GM18520 (cell line): Measurements from ENCODE around the gene HOXD12.
A peak's percentile ranks its signal among the peaks of the same experiment; 100 is the strongest.

Source experiments
- ATAC-seq: cut with Tn5 transposase; IDR thresholded peaks from one replicate; pipeline ENCODE4 v1.9.1; 2021; ENCODE audit not compliant: unreplicated experiment

Gene HOXD12

DNA sequence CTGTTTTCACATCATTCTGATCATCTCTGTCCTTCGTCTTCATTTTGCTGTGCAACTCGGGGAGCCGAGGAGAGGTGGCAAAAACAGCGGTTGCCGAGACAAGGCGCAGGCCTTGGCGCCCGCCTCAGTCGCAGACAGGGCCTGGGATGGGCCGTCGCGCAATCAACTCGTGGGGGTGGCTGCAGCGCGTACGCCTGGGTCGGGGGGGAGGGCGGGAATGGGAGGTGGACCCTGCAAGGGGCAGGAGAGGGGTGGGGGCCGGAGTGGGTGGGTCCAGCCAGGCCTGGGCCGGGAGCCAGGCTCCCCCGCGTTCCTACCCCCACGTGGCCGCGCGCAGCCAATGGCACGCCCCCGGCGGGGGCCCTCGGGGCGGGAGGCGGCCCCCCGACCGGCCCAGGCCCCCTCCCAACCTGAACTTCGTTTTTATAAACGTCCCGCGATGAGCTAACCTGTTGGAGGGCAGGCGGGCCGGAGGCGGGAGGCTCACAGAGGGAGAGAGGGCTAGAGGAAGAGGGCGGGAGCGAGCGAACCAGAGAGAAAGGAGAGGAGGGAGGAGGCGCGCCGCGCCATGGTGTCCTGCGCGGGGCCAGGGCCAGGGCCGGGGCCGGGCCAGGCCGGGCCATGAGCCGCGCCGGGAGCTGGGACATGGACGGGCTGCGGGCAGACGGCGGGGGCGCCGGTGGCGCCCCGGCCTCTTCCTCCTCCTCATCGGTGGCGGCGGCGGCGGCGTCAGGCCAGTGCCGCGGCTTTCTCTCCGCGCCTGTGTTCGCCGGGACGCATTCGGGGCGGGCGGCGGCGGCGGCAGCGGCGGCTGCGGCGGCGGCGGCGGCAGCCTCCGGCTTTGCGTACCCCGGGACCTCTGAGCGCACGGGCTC, 7.1 kb upstream of the HOXD12 start, which contains the start of gene HOXD13:
HOXD13 (plus strand) TSS at position 452 of the 875 bp plus-strand sequence; CDS start at position 622, 170 bp downstream.
- no peak for ATAC-seq

DNA sequence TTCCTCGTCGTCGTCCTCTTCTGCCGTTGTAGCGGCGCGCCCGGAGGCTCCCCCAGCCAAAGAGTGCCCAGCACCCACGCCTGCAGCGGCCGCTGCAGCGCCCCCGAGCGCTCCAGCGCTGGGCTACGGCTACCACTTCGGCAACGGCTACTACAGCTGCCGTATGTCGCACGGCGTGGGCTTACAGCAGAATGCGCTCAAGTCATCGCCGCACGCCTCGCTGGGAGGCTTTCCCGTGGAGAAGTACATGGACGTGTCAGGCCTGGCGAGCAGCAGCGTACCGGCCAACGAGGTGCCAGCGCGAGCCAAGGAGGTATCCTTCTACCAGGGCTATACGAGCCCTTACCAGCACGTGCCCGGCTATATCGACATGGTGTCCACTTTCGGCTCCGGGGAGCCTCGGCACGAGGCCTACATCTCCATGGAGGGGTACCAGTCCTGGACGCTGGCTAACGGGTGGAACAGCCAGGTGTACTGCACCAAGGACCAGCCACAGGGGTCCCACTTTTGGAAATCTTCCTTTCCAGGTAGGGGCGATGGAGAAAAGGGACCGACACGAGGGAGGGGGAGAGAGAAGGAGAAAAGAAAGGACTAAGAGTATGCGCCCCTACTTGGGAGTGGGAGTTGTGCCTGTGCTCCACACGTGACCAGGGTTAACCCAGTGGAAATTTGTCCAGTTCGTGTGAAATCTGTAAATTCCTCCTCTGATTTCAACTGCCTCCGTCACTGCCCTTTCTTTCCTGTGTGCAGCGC, 6.3 kb upstream of the HOXD12 start:
- no peak for ATAC-seq

DNA sequence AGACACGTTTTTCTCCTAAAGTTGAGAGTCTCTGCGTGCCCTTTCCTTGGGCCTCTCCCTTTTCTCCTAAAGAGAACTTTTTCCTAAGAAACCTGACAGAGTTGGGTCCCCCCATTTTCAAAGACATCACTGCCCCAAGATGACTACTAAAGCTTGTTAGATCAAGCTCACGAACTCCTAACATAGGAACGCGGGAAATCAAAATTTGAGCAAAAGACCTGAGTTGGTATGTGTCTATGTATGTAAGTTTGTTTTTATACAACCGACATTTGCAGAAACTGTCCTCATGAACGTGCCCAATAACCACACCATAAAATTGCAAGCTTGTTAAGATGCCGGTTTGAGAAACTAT, 5.7 kb upstream of the HOXD12 start:
- no peak for ATAC-seq

DNA sequence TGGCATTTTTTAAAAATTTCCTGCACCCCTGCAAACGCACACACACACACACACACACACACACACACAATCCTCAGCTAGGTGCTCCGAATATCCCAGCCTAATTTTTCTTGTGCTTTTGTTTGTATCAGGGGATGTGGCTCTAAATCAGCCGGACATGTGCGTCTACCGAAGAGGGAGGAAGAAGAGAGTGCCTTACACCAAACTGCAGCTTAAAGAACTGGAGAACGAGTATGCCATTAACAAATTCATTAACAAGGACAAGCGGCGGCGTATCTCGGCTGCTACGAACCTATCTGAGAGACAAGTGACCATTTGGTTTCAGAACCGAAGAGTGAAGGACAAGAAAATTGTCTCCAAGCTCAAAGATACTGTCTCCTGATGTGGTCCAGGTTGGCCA, 5.2 kb upstream of the HOXD12 start:
- no peak for ATAC-seq

DNA sequence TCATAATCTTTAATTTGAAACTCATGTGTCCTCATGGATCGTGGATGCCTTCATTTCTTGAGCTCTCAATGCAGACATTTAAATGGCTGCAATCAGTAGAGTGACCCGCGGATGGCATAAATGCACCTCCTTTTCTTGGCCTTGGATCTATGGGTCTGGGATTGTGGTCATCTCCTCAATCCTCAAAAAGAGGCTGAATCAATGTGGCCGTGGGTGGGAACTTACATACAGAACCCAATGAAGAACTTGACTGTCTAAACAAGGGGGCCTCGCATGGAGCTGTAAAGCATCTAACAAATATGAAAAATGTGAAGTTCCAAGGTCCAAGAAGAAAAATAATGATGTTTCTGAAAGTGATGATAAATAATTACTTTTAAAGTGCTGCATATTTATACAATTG, 4.2 kb upstream of the HOXD12 start:
- no peak for ATAC-seq

DNA sequence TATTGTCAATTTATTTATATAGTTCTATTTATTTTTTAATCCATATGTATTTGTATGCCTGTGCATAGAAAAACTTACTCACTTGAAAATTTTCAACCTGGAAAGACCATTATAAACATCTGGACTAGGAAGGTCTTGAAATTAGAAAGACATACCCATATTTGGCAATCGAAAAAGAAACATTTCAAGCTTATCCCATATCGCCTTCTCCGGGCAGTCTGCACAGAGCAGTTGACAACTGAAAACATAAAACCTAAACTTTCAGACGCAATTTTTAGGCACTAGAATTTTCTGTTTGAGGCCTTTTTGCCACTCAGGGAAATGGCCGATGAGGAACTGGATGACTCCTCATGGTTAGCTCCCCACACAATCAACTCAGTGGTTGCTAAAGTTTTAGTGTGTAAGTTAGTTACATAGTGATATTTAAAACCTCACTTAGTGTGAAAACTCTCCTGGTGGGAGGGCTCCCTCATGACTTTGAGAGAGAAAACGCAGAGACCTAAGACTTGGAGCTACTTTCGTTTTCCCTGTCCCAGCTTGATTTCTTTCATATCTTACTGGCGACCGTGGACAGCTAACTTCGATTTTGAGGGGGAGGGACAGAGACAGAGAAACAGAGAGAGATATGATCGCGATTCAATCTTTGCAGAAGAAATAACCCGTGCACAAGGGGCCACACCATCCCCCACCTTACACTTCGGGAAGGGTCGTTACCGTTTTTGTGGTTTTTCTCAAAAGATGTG, 3.2 kb upstream of the HOXD12 start:
- ATAC-seq, result no peak

DNA sequence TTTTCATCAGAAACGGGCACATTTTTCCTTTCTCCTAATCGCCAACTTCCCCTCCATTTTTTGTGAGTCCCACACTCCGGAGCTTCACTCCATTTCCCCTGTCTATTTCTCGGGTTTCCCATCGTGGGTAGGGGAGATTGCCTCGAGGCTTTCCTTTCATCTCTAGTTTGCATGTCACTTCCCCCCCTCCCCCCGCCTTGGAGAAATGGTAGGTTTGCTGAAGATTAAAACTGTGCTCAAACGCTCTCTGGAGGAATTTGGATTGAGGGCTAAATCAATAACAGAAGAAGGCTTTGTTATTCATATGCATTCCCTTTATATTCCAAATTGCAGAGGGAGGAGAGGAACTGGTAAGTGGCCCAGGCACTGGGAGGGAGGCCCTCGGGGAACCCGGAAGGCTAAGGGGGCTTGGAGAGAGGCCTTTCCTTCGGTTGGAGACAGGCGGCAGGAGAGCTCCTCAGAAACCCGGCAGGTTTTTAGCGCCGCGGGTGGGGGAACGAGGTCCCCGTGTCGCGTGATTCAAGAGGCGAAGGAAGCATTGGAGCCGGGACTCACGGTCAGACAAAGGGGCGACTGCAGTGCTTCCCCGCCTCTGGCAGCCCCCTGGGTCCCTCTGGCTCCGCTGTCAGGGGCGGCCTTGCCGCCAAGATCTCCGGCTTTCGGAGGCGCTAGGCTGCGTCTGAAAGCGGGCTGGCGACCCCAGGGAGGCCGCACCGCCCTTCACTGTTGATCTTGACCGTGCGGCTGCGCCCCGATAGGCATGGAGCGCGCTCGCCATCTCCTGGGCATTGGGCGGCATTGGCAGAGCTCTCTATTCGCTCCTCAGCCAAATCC, 2.4 kb upstream of the HOXD12 start:
- ATAC-seq, result peak; percentile 64

DNA sequence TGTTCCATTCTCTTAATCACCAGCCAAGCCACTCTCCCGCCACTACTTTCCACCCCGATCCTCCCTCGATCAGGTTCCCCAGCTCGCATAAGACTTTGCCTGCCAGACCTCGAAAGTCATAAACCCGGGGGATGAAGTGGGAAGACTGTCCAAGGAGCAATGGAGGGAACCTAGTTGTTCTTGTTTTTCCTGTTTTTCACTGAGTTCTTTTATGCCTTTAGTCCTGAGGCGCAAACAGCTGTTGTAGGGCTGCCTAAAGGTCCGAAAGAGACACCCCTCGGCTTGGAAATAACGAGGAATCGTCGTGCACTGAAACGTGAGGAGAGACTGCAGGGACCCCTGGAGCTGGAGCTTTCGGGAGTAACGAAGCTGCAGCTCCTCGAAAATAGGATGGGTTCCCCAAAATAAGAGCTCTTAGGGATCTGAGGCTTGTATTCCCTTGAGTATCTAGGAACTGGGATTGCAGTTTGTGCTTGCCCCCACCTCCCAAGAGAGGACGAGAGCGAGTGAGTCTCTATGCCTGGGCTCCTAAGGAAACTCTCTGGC, 1.7 kb upstream of the HOXD12 start:
- ATAC-seq, result no peak

DNA sequence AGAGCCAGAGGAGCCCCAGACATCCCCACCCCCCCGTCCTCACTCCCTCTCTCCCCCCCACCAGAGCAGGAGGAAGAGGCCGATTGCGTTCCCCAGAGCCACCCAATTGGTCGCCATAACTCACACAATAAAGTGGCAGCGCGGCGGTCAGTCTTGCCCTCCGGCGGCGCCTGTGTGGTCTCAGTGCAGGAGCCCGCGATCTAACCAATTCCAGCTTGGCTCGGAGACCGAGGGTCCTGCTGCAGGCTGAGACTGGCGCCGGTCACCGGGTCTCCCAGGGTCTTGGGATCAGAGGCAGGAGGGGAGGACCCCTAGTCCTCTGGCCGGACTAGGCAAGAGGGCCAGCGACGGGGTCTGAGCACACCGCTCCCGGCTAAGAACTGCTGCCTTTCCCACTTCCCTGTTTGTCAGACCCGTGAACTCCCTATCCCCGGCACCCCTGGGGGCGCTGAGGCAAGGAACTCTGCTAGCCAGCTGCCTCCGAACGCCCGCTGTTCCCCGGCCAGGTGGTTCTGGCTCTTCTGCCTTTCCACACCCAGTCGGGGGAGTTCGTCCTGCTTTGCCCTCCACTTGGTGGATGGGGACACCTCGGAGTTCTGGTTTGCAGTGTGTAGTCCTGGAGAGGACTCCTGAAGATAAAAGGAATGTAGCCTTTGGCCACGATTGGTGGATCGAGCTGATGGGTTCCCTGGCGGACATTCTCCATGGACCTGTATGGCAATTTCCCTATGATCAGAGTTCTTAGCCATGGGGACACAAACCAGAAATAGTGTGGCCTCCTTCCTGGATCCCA, 1.0 kb upstream of the HOXD12 start:
- no peak for ATAC-seq

DNA sequence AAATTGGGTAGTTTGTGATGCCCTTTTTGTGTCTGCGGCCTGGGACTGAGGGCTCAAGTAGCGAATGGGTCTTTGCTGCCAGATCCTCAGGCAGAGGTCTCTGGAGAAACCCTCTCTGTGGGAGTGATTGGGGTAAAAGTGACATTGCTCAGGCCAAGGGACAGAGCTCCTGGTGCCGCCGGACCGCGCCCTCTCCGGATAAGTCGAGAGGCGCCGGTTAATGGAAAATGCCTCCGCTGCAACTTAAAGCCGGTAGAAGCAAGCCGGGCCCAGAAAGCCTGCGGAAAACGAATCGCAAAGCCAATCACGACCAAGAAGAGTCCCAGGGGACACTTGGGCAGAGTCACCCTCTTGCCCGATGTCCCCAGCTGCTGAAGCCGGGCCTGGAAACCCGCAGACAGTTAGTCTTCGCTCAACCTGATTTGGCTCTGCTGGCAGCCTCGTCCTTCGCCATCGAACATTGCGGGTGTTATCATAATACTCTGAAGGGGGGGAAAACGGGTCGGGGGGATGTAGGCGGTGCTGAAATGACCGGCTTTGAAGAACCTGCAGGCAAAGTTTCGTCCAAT, 352 bp upstream of the HOXD12 start:
- no peak for ATAC-seq

DNA sequence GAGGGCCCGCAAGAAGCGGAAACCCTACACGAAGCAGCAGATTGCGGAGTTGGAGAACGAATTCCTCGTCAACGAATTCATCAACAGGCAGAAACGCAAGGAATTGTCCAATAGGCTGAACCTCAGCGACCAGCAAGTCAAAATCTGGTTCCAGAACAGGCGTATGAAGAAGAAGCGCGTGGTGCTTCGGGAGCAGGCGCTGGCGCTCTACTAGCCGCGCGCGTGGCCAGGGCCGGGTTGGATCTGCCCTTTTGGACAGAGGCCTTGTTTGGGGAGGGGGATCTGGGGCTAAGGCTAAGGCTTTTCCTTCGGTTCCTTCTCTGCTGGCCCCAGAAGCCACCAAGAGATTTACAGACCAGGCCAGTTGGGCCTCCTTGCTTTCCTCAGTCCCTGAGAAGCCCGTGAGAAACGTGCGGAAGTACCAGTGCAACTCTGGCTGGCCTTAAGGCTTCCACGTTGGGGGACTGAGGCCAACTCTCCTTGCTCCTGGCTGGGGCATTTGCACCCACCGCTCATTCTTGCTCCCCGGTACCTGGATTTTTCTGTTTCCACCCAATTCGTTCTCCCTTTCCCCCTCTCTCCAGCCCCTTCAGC, 1.0 kb downstream of the HOXD12 start:
- ATAC-seq, result no peak

DNA sequence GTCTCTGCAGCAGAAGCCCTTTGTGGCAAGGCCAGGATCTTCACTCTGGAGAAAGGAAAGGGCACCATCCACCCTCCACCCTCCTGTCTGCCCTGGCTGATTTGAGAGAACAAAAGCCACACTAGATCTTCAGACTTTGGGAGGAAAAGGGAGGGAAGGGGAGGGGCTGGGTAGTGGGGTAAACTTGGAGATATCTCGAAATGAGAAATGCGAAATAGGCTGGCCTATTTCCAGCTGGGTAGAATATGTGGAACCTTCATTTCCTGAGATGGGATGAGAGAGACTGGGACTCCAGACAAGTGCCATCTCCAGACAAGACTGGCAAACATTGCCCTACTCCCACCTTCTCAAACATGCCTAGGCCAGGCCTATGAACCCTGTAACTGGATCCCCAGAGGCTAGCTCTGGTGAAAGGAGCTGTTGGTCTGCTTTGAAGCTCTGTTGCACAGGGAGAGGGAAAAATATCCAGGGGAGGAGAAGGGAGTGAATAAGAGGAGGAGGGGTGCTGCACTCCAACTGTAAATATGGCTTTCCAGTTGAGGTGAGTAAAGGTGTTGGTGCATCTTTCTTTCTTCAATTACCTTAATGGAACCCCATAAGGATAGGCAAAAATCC, 1.7 kb downstream of the HOXD12 start:
- ATAC-seq, result no peak

DNA sequence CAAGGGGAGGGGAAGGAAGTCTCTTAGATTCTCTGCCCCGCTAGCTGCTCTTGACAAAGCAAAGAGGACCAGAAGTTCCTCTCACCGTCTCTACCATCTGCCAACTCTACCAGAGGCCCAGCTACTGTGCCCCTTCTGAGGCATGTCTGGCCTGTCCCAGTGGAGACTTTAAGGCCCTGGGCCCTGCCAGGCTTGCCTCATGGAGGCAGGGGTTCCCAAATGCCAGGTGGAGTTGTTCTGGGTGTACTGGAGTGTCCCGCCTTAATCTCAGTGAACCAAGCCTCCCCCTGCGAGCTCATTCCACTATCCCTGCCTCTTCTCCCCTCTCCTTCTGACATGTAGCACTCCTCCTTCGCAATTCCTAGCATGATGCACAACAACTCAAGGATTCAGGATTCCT, 2.2 kb downstream of the HOXD12 start:
- ATAC-seq, result no peak

DNA sequence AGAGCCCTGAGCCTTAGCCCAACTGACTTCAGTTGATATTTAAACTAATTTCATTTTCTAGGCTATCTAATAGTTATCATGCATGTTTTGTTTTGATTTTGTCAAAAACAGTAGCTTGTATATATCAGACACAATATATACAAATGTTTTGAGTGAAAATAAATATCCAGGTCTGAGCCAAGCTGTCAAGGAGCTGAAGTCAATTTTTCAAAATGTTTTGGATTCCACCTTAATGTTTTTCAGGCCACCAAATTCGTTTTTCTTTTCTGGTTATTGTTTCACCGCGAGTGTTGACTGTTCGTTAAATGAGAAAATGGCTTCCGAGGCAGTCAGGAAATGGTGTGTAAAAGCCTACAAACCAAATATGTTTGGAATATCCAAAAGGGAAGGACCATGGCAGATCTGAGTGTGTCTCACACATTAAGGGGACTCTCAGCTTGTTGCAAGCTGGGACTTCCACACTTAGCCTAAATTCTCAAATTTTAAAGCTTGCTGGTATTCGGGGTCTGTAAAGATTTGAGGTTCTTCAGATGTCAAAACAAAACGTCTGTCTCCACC, 2.8 kb downstream of the HOXD12 start:
- ATAC-seq, result no peak

DNA sequence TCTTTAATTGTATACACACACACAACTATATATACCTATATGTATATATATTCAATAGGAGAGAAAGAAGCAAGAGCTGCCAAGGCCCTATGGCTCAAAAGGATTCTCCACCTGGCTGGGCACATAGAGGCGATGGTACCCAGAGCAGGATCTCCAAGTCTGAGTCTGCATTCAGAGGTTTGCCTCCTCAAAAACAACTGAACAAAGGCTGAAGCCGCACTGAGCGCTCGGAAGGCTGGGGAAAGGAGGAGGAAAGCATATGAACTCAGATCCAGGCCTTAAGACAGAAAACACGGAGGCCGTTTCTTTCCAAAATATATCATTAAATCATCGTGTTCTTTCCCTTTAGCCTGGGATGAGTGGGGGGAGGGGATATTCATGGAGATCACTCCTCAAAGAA, 3.6 kb downstream of the HOXD12 start:
- no peak for ATAC-seq

DNA sequence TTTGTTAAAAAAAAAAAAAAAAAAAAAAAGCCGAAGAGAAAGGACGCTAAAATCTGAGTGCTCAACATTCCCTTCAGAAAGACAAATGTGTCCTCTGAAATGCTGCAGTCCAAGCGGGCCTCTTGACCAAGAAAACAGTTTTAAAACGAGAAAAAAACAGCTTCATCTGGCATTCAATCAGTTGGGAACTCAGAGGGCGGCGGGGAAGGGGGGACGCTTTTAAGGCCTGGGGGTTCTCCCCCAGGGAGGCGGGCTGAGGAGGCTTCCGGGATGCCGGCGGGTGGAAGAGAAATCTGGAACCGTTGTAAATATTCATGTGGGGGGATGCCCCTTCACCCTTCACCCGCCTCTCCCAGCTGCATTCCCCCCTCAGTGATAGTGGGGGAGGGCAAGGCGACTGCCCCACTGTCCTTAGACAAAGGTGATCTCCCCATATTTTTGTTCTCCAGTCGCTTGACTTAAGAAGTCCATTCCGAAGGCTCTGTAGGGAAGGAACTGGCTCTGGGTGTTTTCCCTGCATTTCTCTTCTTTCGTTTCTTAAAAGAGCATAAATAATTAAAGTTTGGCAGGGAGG, 4.2 kb downstream of the HOXD12 start:
- ATAC-seq, result no peak

DNA sequence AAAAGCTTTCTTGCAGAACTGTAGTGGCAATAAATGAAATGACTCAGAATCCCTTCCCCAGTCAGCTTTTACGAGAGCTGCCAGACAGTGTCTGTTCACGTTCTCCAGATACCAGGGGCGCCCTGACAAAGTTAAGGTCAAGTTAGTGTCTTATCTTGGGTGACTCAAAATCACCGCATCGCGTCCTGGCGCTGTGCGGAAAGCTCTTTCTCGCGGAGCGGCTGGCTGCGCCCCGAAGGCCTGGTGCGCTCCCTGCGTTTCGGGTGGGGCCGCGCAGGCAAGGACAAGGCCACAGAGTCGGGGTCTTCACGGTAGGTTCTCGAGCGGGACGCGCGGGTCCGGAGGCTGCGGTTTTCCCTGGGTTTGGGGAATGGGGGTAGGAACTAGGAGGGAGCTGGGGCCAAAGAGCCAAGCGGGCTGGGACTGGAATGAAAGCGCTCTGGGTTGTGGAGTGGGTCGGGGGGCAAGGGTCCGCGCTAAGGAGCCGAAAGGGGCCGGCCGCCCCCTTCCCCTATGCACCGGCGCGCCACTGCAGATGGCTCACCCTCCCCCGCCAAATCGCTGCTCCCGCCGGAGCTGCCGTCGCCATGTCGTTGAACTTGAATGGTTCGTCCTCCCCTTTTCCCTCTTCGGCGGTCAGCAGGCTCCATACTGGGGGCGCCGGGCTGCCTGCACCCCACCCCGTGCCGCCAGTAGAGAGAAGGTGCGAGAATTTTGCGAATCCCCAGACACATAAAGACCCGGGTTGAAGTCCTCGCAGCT, 4.9 kb downstream of the HOXD12 start:
- no peak for ATAC-seq
